ENCODE data around the gene TESK2. TPM values are rescaled to one million over a fixed set of nuclear protein-coding genes. Genes with fewer than 3 reads are reported as not detected.
"Not testable (repeated sequence)": the region's sequence is repeated elsewhere in the genome, so short reads cannot be mapped to it uniquely, and the experiment has no call there.

The TESK2 gene
- total RNA-seq, 1 experiment from 2014 or later: not detected

- DNase-seq: no peak
- H3K36me3 ChIP-seq: no peaks in the 10 kb centered on the region
- no peak overlapping the region for H3K4me3 ChIP-seq
- H3K27me3 ChIP-seq: no peaks in the 10 kb centered on the region
- H3K9me3 ChIP-seq: no peaks in the 10 kb centered on the region
These were observed 83.2 kb downstream of the TESK2 start for GRCh38 chr1:45407629-45408287.

- Histone ChIP-seq H3K36me3 (no peaks in the 10 kb centered on the region), H3K4me3 (no peak overlapping the region), H3K27me3 (no peaks in the 10 kb centered on the region), H3K9me3 (no peaks in the 10 kb centered on the region)
- DNase-seq: no peak
These were observed 85.3 kb downstream of the TESK2 start for GRCh38 chr1:45405636-45406035.

- DNase-seq: no peak
- Histone ChIP-seq H3K4me3 (no peak overlapping the region), H3K27me3 (no peaks in the 10 kb centered on the region), H3K9me3 (no peaks in the 10 kb centered on the region), H3K36me3 (no peaks in the 10 kb centered on the region)
These were observed 87.2 kb downstream of the TESK2 start for GRCh38 chr1:45403718-45404117.

GRCh38 chr1:45403298-45403697 lies 87.7 kb downstream of the TESK2 start:
- no peaks in the 10 kb centered on the region for H3K27me3 ChIP-seq
- DNase-seq: no peak
- H3K9me3 ChIP-seq: no peaks in the 10 kb centered on the region
- no peaks in the 10 kb centered on the region for H3K36me3 ChIP-seq
- no peak overlapping the region for H3K4me3 ChIP-seq

GRCh38 chr1:45401524-45401923 lies 89.4 kb downstream of the TESK2 start:
- no peak for DNase-seq
- no peaks in the 10 kb centered on the region for H3K27me3 ChIP-seq
- H3K36me3 ChIP-seq: no peaks in the 10 kb centered on the region
- H3K4me3 ChIP-seq: no peak overlapping the region
- H3K9me3 ChIP-seq: no peaks in the 10 kb centered on the region

GRCh38 chr1:45400049-45400448 lies 90.9 kb downstream of the TESK2 start:
- Histone ChIP-seq H3K9me3 (no peaks in the 10 kb centered on the region), H3K27me3 (no peaks in the 10 kb centered on the region), H3K36me3 (no peaks in the 10 kb centered on the region), H3K4me3 (no peak overlapping the region)
- DNase-seq: no peak

GRCh38 chr1:45397285-45397684 lies 93.7 kb downstream of the TESK2 start:
- DNase-seq: no peak
- Histone ChIP-seq H3K27me3 (no peaks in the 10 kb centered on the region), H3K36me3 (no peaks in the 10 kb centered on the region), H3K4me3 (no peak overlapping the region), H3K9me3 (no peaks in the 10 kb centered on the region)

GRCh38 chr1:45395582-45395981 lies 95.4 kb downstream of the TESK2 start:
- no peaks in the 10 kb centered on the region for H3K27me3 ChIP-seq
- H3K4me3 ChIP-seq: no peak overlapping the region
- no peaks in the 10 kb centered on the region for H3K9me3 ChIP-seq
- no peak for DNase-seq
- H3K36me3 ChIP-seq: no peaks in the 10 kb centered on the region

GRCh38 chr1:45395051-45395450 lies 95.9 kb downstream of the TESK2 start:
- no peak overlapping the region for H3K4me3 ChIP-seq
- H3K27me3 ChIP-seq: no peaks in the 10 kb centered on the region
- no peaks in the 10 kb centered on the region for H3K36me3 ChIP-seq
- H3K9me3 ChIP-seq: no peaks in the 10 kb centered on the region
- DNase-seq: no peak

- Histone ChIP-seq H3K9me3 (no peaks in the 10 kb centered on the region), H3K27me3 (no peaks in the 10 kb centered on the region), H3K4me3 (no peak overlapping the region), H3K36me3 (no peaks in the 10 kb centered on the region)
- no peak for DNase-seq
These were observed 96.6 kb downstream of the TESK2 start for GRCh38 chr1:45394342-45394741.

- no peak for DNase-seq
These were observed 97.2 kb downstream of the TESK2 start for GRCh38 chr1:45393718-45394302.

GRCh38 chr1:45386219-45386618 lies 104.7 kb downstream of the TESK2 start:
- no peak for DNase-seq
- Histone ChIP-seq H3K4me3 (no peak overlapping the region), H3K36me3 (no peaks in the 10 kb centered on the region), H3K27me3 (no peaks in the 10 kb centered on the region; the same call in none of the 2 replicates), H3K9me3 (no peaks in the 10 kb centered on the region)

More at GRCh38 chr1:45393718-45394302, 97.2 kb downstream of the TESK2 start:
- Histone ChIP-seq H3K4me3 (no peak overlapping the region), H3K9me3 (no peaks in the 10 kb centered on the region), H3K36me3 (no peaks in the 10 kb centered on the region), H3K27me3 (no peaks in the 10 kb centered on the region)

- Histone ChIP-seq H3K9me3 (no peaks in the 10 kb centered on the region), H3K36me3 (no peaks in the 10 kb centered on the region), H3K4me3 (no peak overlapping the region), H3K27me3 (no peaks in the 10 kb centered on the region; the same call in none of the 2 replicates)
- no peak for DNase-seq
These were observed 105.7 kb downstream of the TESK2 start for GRCh38 chr1:45385302-45385701.

- H3K27me3 ChIP-seq, H3K9me3 ChIP-seq, DNase-seq, H3K4me3 ChIP-seq, H3K36me3 ChIP-seq: not testable (repeated sequence)
These were observed 106.8 kb downstream of the TESK2 start for GRCh38 chr1:45384213-45384612.

- H3K4me3 ChIP-seq: no peak overlapping the region
- H3K9me3 ChIP-seq: no peaks in the 10 kb centered on the region
- no peaks in the 10 kb centered on the region for H3K36me3 ChIP-seq
- H3K27me3 ChIP-seq: no peaks in the 10 kb centered on the region; the same call in none of the 2 replicates
- DNase-seq: no peak
These were observed 107.8 kb downstream of the TESK2 start for GRCh38 chr1:45383191-45383590.

GRCh38 chr1:45381243-45381642 lies 109.7 kb downstream of the TESK2 start:
- Histone ChIP-seq H3K27me3 (no peaks in the 10 kb centered on the region), H3K4me3 (no peak overlapping the region), H3K36me3 (no peaks in the 10 kb centered on the region), H3K9me3 (no peaks in the 10 kb centered on the region)
- no peak for DNase-seq

GRCh38 chr1:45380730-45381129 lies 110.2 kb downstream of the TESK2 start:
- DNase-seq: no peak

GRCh38 chr1:45380125-45380524 lies 110.8 kb downstream of the TESK2 start:
- Histone ChIP-seq H3K36me3 (no peaks in the 10 kb centered on the region), H3K27me3 (no peaks in the 10 kb centered on the region), H3K4me3 (no peak overlapping the region), H3K9me3 (no peaks in the 10 kb centered on the region)
- no peak for DNase-seq

More at GRCh38 chr1:45380730-45381129, 110.2 kb downstream of the TESK2 start:
- no peaks in the 10 kb centered on the region for H3K9me3 ChIP-seq
- no peak overlapping the region for H3K4me3 ChIP-seq
- no peaks in the 10 kb centered on the region for H3K36me3 ChIP-seq
- no peaks in the 10 kb centered on the region for H3K27me3 ChIP-seq

Measured in MG63 (cell line).